Pancreas (tissue), 10 donors: ENCODE data around the gene PLA2G3. TPM values are rescaled to one million over a fixed set of nuclear protein-coding genes. Genes with fewer than 3 reads are reported as not detected.

ENCODE experiments used
- ATAC-seq, 4 donors: fragments of 200-7000 bp; cut with Tn5 transposase; one replicate each; pipeline versions ENCODE4 v1.8.0 to v1.9.1; 2020; ENCODE audit warnings: mild to moderate bottlenecking in 4 of 4, moderate library complexity in 4 of 4
- DNase-seq, 6 donors: peaks; one replicate each; pipeline ENCODE4 v3.0.0-alpha.2; 2020
- FAIRE-seq: peaks from 2 replicates; lab custom pipeline; 2012; peaks lifted over from hg19 to GRCh38; lab: Jason Lieb, UNC
- H3K27ac ChIP-seq, 4 donors: fragments of 200-600 bp; sonication (generic); 1 replicate in 3 of 4; 2 replicates in 1 of 4; pipeline versions ENCODE4 v1.5.0 to v1.8.0; 2020
- H3K27me3 ChIP-seq, 4 donors: fragments of 200-600 bp; one replicate each; pipeline ENCODE4 v1.8.0; 2021
- H3K36me3 ChIP-seq, 3 donors: fragments of 200-600 bp; sonication (generic) in 1 of 3; one replicate each; pipeline versions ENCODE4 v1.5.0 to v1.8.0; 2020 to 2021
- H3K4me1 ChIP-seq, 3 donors: fragments of 200-600 bp; one replicate each; pipeline ENCODE4 v1.8.0; 2021
- H3K4me3 ChIP-seq, 4 donors: fragments of 200-600 bp; sonication (generic) in 2 of 4; one replicate each; pipeline versions ENCODE4 v1.5.0 to v1.8.0; 2020 to 2021
- H3K9me3 ChIP-seq, 4 donors: fragments of 200-600 bp; one replicate each; pipeline ENCODE4 v1.8.0; 2021
- CTCF ChIP-seq, 4 donors: fragments of 200-600 bp; sonication (generic) in 3 of 4; IDR thresholded peaks; one replicate each; pipeline versions ENCODE4 v1.5.0 to v1.8.0; 2021; ENCODE audit warnings: antibody characterized with exemption in 4 of 4
- WGBS, 2 donors: extraction: QIAGEN DNeasy Blood & Tissue Kit; methylation state at CpG; one replicate each; pipeline ENCODE4 v1.1.7; 2013; 5-methylcytosine and 5-hydroxymethylcytosine counted together
- intact Hi-C, 3 donors: fragments of 100-400 bp; cut with DNase I; formaldehyde crosslinking; loops; one replicate each; pipeline versions ENCODE4 v1.11.1 to v1.14.2; 2022
- polyA plus RNA-seq, 2 donors: library from polyadenylated mRNA; stranded (reverse); fragments of 200-250 nt; gene quantifications; one replicate each; pipeline ENCODE4 v1.2.3, GENCODE V29; 2013
- total RNA-seq, 6 donors: library from RNA; stranded (reverse); fragmentation: NEBNext Ultra II Directional in 4 of 6; extraction: Animal tissue kit (Norgen Biotek cat#: 25700) in 4 of 6; gene quantifications; one replicate each; pipeline versions ENCODE4 v1.2.1 to v1.2.4, GENCODE V29; 2021 to 2023
- donor health status: healthy with polysubstance abuse.
- donor health status: DM: no; HTN: no; CAD: no; lungs with moderate emphysema.
- donor health status: DM: no; HTN: no; CAD: no.
- donor health status: control.
- donor health status: control.
- donor health status: Bipolar disorder and iron deficiency.
- donor health status: DM: yes; HTN: yes; CAD: no.
- donor health status: DM: no; HTN: no; CAD: no.
- donor health status: DM: no; HTN: no; CAD: no.
- donor health status: DM: yes; HTN: yes; CAD: no.

PLA2G3 gene
- total and polyA plus RNA-seq, 8 donors, result 0.02 TPM; not detected in 7

GRCh38 chr22:31106001-31106571 lies 34.2 kb downstream of the PLA2G3 start:
- FAIRE-seq (no peak), DNase-seq (peak in 4 of 6 donors; percentile 16 to 69 (median 34)), ATAC-seq (peak in 1 of 4 donors; percentile 3)
- H3K27me3 ChIP-seq, result no peaks in the 10 kb centered on the region
- no peaks in the 10 kb centered on the region for H3K9me3 ChIP-seq
- H3K27ac ChIP-seq, result peak overlapping the region in 3 of 4 donors; percentile 81 to 91 (median 82)
- no peak for TF ChIP-seq CTCF (IDR thresholded peaks at IDR 0.05)
- intact Hi-C loops, result loop anchor here in 1 of 3 donors (5.0 kb wide), 1 partner anchor 41 kb away; no protein-coding TSS in a partner anchor
- 31 to 47% methylated on average over 4 of the region's 4 CpGs for WGBS, 2 donors
- H3K4me1 ChIP-seq, result peaks cover 0 to 7% (median 0%) of the 10 kb centered on the region in 3 donors
- peaks cover 0 to 2% (median 0%) of the 10 kb centered on the region in 3 donors for H3K36me3 ChIP-seq
- peak overlapping the region in 3 of 4 donors; percentile 50 to 76 (median 63) for H3K4me3 ChIP-seq

GRCh38 chr22:31105282-31105929 lies 34.9 kb downstream of the PLA2G3 start:
- peaks cover 0 to 8% (median 0%) of the 10 kb centered on the region in 3 donors for H3K36me3 ChIP-seq
- H3K27me3 ChIP-seq, result no peaks in the 10 kb centered on the region
- no peak for TF ChIP-seq CTCF (IDR thresholded peaks at IDR 0.05)
- no peaks in the 10 kb centered on the region for H3K9me3 ChIP-seq
- H3K4me3 ChIP-seq, result no peak overlapping the region
- H3K27ac ChIP-seq, result peak overlapping the region in 2 of 4 donors; percentile 82 to 91
- DNase-seq (peak in 2 of 6 donors; percentile 23 to 24), ATAC-seq (no peak), FAIRE-seq (no peak)
- intact Hi-C loops, result loop anchor here in 1 of 3 donors (5.0 kb wide), 1 partner anchor 42 kb away; no protein-coding TSS in a partner anchor
- 75 to 78% methylated on average over 11 of the region's 11 CpGs for WGBS, 2 donors
- H3K4me1 ChIP-seq, result peaks cover 0 to 7% (median 0%) of the 10 kb centered on the region in 3 donors

- Histone ChIP-seq H3K4me3 (no peak overlapping the region), H3K27me3 (no peaks in the 10 kb centered on the region), H3K4me1 (peaks cover 0 to 7% (median 0%) of the 10 kb centered on the region in 3 donors), H3K9me3 (no peaks in the 10 kb centered on the region), H3K27ac (no peak overlapping the region), H3K36me3 (peaks cover 0 to 13% (median 0%) of the 10 kb centered on the region in 3 donors)
- TF ChIP-seq CTCF (IDR thresholded peaks at IDR 0.05), result no peak
- 72 to 80% methylated on average over 30 to 35 of the region's 35 CpGs for WGBS, 2 donors
- intact Hi-C loops, result loop anchor here in 1 of 3 donors (5.0 kb wide), 1 partner anchor 42 kb away; no protein-coding TSS in a partner anchor
- DNase-seq, result peak in 3 of 6 donors; percentile 22 to 76 (median 50)
- no peak for ATAC-seq
- no peak for FAIRE-seq
These were observed 35.4 kb downstream of the PLA2G3 start for GRCh38 chr22:31104869-31105268.

- ATAC-seq, result no peak
- Histone ChIP-seq H3K9me3 (no peaks in the 10 kb centered on the region), H3K36me3 (peaks cover 0 to 20% (median 6%) of the 10 kb centered on the region in 3 donors), H3K4me1 (peaks cover 0 to 7% (median 0%) of the 10 kb centered on the region in 3 donors), H3K27ac (no peak overlapping the region), H3K4me3 (no peak overlapping the region), H3K27me3 (no peaks in the 10 kb centered on the region)
- no peak for TF ChIP-seq CTCF (IDR thresholded peaks at IDR 0.05)
- peak in 3 of 6 donors; percentile 25 to 74 (median 56) for DNase-seq
- FAIRE-seq, result no peak
- WGBS, 2 donors, result 76 to 85% methylated on average over 30 to 33 of the region's 33 CpGs
- intact Hi-C loops, result no loop called here
These were observed 36.2 kb downstream of the PLA2G3 start for GRCh38 chr22:31103899-31104694.
